ENCODE results near the gene LAMTOR2. TPM values are rescaled to one million over a fixed set of nuclear protein-coding genes. Genes with fewer than 3 reads are reported as not detected.

LAMTOR2 gene
- polyA plus RNA-seq, 3 donors: 52.4 to 58.7 (median 55.7) TPM

DNA sequence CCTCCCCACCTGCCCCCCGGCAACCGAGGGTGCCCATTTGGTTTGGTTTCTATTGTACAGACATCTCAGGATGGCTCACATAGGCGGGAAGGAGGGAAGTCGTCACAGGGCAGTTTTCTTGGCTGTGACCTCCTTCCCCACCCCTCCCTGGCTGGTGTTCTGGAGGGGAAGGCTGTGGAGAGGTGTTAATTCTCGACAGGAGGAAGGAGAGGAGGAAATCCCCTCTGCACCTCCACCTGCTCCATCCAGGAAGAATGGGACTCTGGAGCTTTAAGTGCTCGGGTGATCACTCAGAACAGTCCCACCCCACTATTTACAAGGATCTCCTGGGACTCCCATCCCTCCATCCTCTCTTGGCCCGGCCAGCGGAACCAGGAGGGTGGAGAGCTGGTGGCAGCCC lies 20.1 kb downstream of the LAMTOR2 start:
- DNase-seq (ENCODE audit: low read depth in 3 of 3, low spot score in 2 of 3): no peak

- DNase-seq (ENCODE audit: low read depth in 3 of 3, low spot score in 2 of 3): no peak
Measured at GRCh38 chr1:156075162-156075561, 20.6 kb downstream of the LAMTOR2 start.

DNA sequence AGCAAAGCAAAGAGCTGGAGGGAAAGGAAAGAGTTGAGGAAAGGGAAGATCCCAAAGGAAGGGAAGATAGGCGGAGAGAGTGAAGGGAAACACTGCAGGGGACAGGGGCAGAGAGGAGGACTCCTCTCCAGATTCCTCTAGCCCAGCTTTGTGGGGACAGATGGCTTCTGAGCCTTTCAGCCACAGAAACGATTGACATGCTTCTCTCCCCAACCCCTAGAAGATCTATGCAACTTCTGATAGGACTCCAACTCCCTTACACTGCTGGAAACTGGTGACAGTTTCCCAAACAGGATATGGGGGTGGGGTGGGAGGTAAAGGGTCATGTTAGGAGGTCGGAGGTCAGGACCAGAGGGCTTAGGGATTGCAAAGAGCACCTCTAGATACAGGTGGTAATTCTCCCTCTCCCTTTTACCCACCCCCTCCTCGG lies 21.2 kb downstream of the LAMTOR2 start:
- no peak for DNase-seq (ENCODE audit: low read depth in 3 of 3, low spot score in 2 of 3)

- DNase-seq (ENCODE audit: low read depth in 3 of 3, low spot score in 2 of 3): no peak
Measured at GRCh38 chr1:156076609-156077429, 22.2 kb downstream of the LAMTOR2 start.

GRCh38 chr1:156077430-156077760 lies 22.8 kb downstream of the LAMTOR2 start:
- DNase-seq (ENCODE audit: low read depth in 3 of 3, low spot score in 2 of 3): no peak

- DNase-seq (ENCODE audit: low read depth in 3 of 3, low spot score in 2 of 3): no peak
Measured at GRCh38 chr1:156078728-156079127, 24.1 kb downstream of the LAMTOR2 start.

DNA sequence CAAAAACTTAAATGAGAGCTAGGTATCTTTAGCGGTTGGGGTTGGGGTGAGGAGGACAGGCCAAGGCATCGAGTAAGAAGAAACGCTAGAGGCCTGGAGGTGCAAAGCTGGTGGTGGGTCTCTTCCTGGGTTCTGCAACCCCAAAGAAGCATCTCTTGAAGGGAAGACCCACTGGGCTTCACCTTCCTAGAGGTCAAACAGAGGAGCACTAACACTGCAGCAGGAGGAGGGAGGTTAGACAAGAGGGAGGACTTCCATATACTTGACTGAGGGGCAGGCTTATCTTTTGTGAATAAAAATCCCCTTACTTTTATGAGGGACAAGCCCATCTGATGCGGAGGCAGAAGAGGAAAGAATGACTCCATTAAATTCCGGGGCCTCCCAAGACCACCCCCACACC lies 25.2 kb downstream of the LAMTOR2 start:
- DNase-seq (ENCODE audit: low read depth in 3 of 3, low spot score in 2 of 3): no peak

GRCh38 chr1:156080241-156080862 lies 25.8 kb downstream of the LAMTOR2 start:
- DNase-seq (ENCODE audit: low read depth in 3 of 3, low spot score in 2 of 3): no peak

- DNase-seq (ENCODE audit: low read depth in 3 of 3, low spot score in 2 of 3): no peak
Measured at GRCh38 chr1:156080863-156081179, 26.2 kb downstream of the LAMTOR2 start.

- DNase-seq (ENCODE audit: low read depth in 3 of 3, low spot score in 2 of 3): no peak
Measured at GRCh38 chr1:156081180-156081916, 26.8 kb downstream of the LAMTOR2 start.

DNA sequence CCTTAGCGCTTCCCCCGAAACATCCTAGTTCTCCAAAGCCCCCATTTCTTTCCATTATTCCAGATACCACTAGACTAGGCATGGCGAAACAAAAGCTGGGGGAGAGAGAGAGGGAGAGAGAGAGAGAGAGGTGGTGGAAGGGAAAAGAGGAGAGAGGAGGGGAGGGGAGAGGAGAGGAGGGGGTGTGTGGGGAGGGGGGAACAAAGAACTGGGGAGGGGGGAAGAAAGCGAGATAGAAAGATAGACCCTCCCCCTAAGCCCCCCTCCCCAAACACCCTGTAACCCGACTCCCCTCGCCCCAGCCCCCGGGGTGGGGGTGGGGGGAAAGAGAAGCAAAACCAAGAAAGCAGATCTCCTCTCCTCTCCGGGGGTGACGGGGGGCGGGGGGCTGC lies 27.3 kb downstream of the LAMTOR2 start:
- no peak for DNase-seq (ENCODE audit: low read depth in 3 of 3, low spot score in 2 of 3)

DNA sequence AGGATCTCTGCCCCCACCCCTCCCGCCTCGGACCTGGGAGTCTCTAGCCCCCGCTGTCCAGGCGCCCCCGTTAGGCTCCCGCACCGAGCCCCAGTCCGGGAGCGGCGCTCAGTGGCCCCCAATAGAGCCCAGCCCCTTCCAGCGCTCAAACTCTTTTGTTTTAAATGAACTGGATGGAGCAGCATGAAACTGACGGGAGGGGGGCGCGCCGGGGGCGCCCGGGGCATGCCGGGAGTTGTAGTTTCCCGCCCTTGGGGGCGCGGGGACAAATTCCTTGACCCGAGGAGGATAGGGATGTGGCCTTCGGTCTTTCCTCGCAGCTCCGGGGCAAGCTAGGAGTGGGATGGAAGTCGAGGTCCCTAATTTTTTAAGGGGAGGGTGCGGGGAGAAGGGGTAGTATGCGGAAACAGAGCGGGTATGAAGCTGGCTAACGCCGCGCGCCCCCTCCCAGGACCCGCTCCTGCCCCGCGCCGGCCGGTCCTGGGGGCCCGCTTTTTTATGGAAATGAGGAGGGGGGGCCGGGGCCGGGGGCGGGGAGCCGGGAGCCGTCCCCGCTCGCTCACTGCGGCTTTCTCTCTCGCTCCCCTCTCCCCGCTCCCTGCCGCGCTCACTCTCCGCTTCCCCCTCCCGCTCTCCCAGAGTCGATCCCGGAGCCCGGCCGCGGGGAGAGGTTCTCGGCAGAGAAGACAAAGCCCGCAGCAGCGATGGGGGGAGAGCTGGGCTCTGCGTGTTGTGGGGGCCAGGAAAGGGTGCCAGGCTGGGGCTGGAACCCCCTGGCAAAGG lies 27.9 kb downstream of the LAMTOR2 start, which contains the start of gene MEX3A:
Gene MEX3A, minus strand, starts transcription at position 157 of the 783 bp plus-strand sequence. CDS start 467 bp downstream, outside the sequence.
- DNase-seq (ENCODE audit: low read depth in 3 of 3, low spot score in 2 of 3): peak; percentile 85 to 87 (median 87)

- DNase-seq (ENCODE audit: low read depth in 3 of 3, low spot score in 2 of 3): no peak
Measured at GRCh38 chr1:156083800-156084790, 29.5 kb downstream of the LAMTOR2 start.

- no peak for DNase-seq (ENCODE audit: low read depth in 3 of 3, low spot score in 2 of 3)
Measured at GRCh38 chr1:156086256-156086662, 31.7 kb downstream of the LAMTOR2 start.

GRCh38 chr1:156089704-156090103 lies 35.1 kb downstream of the LAMTOR2 start:
- DNase-seq (ENCODE audit: low read depth in 3 of 3, low spot score in 2 of 3): no peak

DNA sequence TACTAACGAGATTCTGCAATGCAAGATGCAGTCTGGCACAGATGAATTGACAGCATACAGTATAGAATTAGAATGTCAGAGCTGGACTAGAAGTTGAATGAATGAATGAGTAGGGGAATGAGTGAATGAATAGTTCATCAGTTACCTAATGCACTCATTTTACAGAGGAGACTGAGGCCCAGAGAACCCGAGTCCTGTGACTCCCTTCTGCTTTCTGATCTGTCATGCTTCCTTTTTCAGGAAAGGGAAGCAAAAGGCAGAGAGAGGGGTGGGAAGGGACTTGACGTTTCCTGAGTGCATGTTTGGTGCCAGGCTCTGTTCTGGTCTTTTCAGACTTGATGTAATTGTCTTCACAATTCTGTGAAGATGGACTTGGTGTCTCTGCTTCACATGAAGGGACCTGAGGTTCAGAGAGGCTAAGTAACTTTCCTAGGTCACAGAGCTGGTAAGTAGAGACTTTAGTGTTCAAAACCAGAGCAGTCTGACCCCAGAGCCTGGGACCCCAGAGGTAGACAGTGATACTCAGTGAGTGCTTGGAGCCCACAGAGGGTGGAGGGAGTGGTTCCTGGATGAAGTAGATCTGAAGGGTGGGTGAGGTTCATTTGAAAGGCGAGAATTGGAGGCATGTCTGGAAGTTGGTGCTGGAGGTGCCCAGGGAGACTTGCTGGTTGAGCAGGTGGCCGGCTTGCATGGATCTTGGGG lies 35.7 kb downstream of the LAMTOR2 start:
- DNase-seq (ENCODE audit: low read depth in 3 of 3, low spot score in 2 of 3): no peak

DNA sequence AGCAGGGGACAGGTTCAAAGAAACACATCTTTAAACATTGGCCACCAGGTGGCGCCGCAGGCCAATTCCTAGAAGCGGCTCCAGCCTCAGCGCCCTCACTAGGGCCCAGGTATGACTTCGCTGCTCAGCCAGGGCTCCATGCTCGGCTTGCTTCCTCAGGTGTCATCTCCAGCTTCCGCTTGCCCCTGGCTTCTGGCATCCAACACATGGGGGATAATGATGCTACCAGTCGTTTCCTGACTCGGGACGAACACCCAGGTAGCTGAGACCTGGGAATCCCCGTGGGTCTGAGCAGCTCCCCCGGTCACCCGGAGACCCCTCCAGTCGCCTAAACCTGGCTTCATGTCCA lies 36.2 kb downstream of the LAMTOR2 start:
- no peak for DNase-seq (ENCODE audit: low read depth in 3 of 3, low spot score in 2 of 3)

- DNase-seq (ENCODE audit: low read depth in 3 of 3, low spot score in 2 of 3): no peak
Measured at GRCh38 chr1:156091610-156092009, 37.0 kb downstream of the LAMTOR2 start.

DNA sequence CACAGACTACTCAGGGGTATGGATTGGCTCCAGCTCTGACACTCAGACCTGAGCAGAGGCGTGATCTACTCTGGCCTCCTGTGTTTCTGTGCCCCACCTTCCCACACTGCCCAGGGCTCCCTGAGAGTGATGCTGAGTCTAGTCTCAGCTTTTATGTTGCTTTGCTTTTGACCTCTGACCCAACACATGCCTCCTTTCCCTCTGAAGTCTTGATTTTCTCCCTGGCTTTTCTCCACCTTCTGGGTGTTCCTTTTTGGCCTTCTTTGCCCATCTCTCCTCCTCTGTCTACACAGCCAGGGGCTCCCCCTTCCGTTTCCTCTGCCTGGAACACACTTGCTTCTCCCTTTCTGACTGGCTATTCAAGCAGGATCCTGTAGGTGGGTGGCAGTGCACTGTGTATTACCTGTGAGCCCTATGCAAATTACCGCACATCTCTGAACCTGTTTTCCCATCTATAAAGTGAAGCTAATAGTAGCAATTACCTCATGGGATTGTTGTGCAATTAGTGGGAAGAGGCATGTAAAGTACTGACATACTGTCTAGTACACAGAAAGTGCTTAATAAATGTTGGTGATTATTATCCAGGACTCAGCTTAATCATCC lies 41.4 kb downstream of the LAMTOR2 start:
- DNase-seq (ENCODE audit: low read depth in 3 of 3, low spot score in 2 of 3): no peak

Measured in right renal cortex interstitium (tissue), 3 donors.